Stimulated activated CD4-positive, alpha-beta T cell treated with anti-CD3 and anti-CD28 coated beads, Interleukin-15, amount 100 ng/mL, for 24 hours (primary cell): ENCODE results near the gene MESD.

Experiments used
- DNase-seq: peaks from one replicate; pipeline ENCODE4 v3.0.0-alpha.2; 2020

Gene MESD

GRCh38 chr15:81014446-81015093 is 25.0 kb upstream of the MESD start:
- DNase-seq = no peak

- no peak for DNase-seq
Measured at GRCh38 chr15:81013396-81013929, 23.8 kb upstream of the MESD start.

- DNase-seq = no peak
Measured at GRCh38 chr15:81012588-81012987, 23.0 kb upstream of the MESD start.

- no peak for DNase-seq
Measured at GRCh38 chr15:81011593-81011992, 22.0 kb upstream of the MESD start.

- DNase-seq = no peak
Measured at GRCh38 chr15:81010086-81010485, 20.5 kb upstream of the MESD start.

GRCh38 chr15:81008312-81008711 is 18.7 kb upstream of the MESD start:
- DNase-seq = no peak

- DNase-seq = no peak
Measured at GRCh38 chr15:81007428-81008064, 17.9 kb upstream of the MESD start.

- DNase-seq = no peak
Measured at GRCh38 chr15:81006124-81006523, 16.5 kb upstream of the MESD start.

- DNase-seq = no peak
Measured at GRCh38 chr15:81003097-81003350, 13.4 kb upstream of the MESD start.

- DNase-seq = peak; percentile 23
Measured at GRCh38 chr15:81002331-81003096, 12.9 kb upstream of the MESD start.

GRCh38 chr15:81002009-81002330 is 12.4 kb upstream of the MESD start:
- DNase-seq = no peak

GRCh38 chr15:81001152-81002008 is 11.8 kb upstream of the MESD start:
- peak; percentile 58 for DNase-seq

GRCh38 chr15:81000624-81001151 is 11.1 kb upstream of the MESD start, which contains the start of gene TLNRD1:
Gene TLNRD1 (plus strand): TSS chr15:81000923. CDS start chr15:81002272, 1,349 bp downstream.
- DNase-seq = peak; percentile 92

GRCh38 chr15:81000144-81000623 is 10.6 kb upstream of the MESD start:
- DNase-seq = no peak

GRCh38 chr15:80999623-81000036 is 10.0 kb upstream of the MESD start:
- DNase-seq = peak; percentile 84

- DNase-seq = no peak
Measured at GRCh38 chr15:80998251-80998650, 8.6 kb upstream of the MESD start.

- DNase-seq = no peak
Measured at GRCh38 chr15:80997692-80998091, 8.1 kb upstream of the MESD start.

- no peak for DNase-seq
Measured at GRCh38 chr15:80996247-80996646, 6.6 kb upstream of the MESD start.

GRCh38 chr15:80992441-80992840 is 2.8 kb upstream of the MESD start:
- DNase-seq = no peak

GRCh38 chr15:80992006-80992405 is 2.4 kb upstream of the MESD start:
- no peak for DNase-seq

- DNase-seq = peak; percentile 27
Measured at GRCh38 chr15:80991421-80991820, 1.8 kb upstream of the MESD start.

GRCh38 chr15:80990955-80991354 is 1.3 kb upstream of the MESD start:
- no peak for DNase-seq

GRCh38 chr15:80989081-80989517 is 520 bp downstream of the MESD start:
- DNase-seq = no peak
